Gastroesophageal sphincter (tissue), 3 donors: ENCODE results near the gene SYNGR2.

Experiments
- POLR2AphosphoS5 ChIP-seq: sonication (generic); formaldehyde crosslinking; IDR thresholded peaks from one replicate; pipeline ENCODE4 v1.6.1; 2017; ENCODE audit warnings: antibody characterized with exemption
- TF ChIP-seq, protein P1 (sequence below), 4 experiments: fragments of 200-600 bp in 2 of 4; fragments of 450-650 bp in 2 of 4; sonication (generic) in 1 of 4; IDR thresholded peaks; one replicate each; pipeline ENCODE4 v1.5.1; 2017 to 2019; ENCODE audit warnings: antibody characterized with exemption in 4 of 4, mild to moderate bottlenecking in 2 of 4, moderate library complexity in 2 of 4

DNA sequence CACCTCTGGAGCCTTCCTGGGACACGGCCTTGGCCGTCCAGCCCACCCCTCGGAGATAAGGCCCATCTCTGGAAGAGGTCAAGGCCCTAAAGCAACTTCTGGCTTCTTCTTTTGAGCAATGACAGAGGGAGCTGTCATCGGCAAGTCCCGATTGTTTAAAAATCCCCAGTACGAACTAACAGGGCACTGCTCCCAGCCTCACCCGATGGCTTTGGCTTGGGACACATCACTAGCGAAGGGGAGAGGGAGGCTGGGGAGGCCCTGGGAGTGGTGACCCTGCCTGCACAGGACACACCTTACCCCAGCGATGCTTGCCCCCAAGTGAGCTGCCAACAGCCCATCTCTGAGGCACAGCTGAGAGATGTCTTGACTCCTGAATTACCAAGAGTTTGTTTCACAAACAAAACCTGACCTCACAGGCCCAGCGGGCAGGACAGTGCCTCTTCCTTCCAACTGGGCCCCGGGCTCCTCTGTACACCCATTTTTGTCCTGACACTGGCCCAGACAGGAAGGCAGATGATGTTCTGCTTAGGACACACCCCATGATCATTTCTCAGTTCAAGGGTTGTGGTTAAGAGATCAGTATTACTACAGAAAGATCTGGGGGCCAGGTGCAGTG is 4.8 kb downstream of the SYNGR2 start:
- TF ChIP-seq, protein P1, sequence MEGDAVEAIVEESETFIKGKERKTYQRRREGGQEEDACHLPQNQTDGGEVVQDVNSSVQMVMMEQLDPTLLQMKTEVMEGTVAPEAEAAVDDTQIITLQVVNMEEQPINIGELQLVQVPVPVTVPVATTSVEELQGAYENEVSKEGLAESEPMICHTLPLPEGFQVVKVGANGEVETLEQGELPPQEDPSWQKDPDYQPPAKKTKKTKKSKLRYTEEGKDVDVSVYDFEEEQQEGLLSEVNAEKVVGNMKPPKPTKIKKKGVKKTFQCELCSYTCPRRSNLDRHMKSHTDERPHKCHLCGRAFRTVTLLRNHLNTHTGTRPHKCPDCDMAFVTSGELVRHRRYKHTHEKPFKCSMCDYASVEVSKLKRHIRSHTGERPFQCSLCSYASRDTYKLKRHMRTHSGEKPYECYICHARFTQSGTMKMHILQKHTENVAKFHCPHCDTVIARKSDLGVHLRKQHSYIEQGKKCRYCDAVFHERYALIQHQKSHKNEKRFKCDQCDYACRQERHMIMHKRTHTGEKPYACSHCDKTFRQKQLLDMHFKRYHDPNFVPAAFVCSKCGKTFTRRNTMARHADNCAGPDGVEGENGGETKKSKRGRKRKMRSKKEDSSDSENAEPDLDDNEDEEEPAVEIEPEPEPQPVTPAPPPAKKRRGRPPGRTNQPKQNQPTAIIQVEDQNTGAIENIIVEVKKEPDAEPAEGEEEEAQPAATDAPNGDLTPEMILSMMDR (IDR thresholded peaks at IDR 0.05) = no peak
- TF ChIP-seq POLR2AphosphoS5 = peak; percentile 3
